T-helper 2 cell (primary cell): Measurements from ENCODE around the gene MSRB2.

ENCODE experiments used
- DNase-seq, 5 experiments: peaks; one replicate each; pipeline versions ENCODE4 v3.0.0 to v3.0.0-alpha.2; 2012 to 2022

The MSRB2 gene

DNA sequence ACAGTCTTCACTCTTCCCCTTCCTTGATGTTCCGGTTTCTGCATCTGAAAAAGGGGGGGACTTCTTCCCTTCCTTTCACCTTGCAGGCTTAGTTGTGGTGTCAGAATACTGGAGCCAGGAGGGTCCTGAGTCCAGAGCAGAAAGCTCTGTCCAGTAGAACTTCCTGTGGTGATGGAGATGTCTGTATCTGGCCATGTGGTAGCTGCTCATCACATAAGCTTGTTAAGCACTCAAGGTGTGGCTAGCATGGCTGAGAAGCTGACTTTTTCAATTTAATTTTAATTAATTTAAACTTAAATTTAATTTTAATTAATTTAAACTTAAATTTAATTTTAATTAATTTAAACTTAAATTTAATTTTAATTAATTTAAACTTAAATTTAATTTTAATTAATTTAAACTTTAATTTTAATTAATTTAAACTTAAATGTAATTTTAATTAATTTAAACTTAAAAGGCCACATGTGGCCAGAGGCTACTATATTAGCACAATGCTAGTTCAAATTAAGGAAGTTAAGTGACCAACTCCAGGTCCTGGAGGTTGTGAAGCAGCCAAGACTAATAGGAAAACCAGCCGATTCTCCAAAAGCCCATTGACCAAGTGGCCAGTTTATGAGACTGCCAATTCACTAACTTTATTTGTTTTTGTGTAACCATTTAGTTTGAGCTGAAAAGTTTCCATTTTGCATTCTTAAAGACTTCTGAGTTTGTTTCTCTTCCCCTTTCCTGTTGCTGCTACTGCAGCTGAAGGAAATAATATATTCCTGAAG is 16.3 kb downstream of the MSRB2 start:
- no peak for DNase-seq

DNA sequence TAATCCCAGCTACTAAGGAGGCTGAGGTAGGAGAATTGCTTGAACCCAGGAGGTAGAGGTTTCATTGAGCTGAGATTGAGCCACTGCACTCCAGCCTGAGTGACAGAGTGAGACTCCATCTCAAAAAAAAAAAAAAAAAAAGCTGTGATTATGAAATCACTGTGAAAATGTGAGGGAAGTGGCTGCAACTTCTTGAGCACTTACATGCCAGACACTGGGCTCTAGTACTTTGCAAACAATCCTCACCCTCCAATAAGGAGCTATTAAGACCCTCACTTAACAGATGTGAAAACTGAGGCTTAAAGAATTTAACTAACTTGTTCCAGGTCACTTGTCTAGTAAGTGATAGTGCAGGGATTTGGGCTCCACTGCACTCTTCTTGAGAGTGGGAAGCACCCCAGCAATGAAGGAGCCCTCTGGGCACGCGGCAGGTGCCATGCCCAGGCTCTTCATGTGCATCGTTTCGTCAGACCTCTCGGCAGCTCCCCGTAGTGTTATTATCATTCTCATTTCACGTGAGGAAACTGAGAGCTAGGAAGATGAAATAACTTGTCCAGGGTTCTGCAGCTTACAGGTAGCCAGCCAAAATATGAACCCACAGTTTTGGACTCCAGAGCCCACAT is 19.0 kb downstream of the MSRB2 start:
- DNase-seq, result no peak

DNA sequence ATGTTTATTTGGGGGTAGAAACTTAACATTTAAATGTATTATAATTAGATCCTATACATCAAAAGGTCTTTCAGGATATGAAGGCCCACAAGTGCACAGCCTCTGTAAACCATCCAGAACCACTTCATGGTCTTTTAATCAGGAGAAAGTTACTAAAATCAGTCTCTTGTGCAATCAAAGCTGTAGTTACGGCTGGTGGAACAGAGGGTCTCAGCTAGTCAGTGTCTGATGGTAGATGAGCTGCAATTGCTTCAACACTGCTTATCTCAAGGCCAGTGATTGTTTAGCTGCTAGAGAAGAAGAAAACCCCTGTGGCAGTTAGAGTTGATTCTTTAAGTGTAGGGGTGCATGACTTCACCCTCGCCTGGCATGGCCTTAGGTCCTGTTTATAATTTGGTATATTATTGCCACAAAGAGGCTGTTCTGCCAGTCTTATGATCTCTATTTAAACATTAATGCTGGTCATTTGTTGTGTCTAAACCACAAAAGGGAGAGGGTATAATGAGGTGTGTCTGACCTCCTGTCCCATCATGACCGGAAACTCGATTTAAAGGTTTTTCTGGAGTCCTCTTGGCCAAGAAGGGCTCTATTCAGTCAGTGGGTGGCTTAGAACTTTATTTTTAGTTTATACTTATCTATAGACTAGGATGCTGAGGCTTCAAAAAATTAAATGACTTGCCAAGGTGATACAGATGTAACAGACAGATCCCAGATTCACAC is 21.3 kb downstream of the MSRB2 start:
- no peak for DNase-seq

DNA sequence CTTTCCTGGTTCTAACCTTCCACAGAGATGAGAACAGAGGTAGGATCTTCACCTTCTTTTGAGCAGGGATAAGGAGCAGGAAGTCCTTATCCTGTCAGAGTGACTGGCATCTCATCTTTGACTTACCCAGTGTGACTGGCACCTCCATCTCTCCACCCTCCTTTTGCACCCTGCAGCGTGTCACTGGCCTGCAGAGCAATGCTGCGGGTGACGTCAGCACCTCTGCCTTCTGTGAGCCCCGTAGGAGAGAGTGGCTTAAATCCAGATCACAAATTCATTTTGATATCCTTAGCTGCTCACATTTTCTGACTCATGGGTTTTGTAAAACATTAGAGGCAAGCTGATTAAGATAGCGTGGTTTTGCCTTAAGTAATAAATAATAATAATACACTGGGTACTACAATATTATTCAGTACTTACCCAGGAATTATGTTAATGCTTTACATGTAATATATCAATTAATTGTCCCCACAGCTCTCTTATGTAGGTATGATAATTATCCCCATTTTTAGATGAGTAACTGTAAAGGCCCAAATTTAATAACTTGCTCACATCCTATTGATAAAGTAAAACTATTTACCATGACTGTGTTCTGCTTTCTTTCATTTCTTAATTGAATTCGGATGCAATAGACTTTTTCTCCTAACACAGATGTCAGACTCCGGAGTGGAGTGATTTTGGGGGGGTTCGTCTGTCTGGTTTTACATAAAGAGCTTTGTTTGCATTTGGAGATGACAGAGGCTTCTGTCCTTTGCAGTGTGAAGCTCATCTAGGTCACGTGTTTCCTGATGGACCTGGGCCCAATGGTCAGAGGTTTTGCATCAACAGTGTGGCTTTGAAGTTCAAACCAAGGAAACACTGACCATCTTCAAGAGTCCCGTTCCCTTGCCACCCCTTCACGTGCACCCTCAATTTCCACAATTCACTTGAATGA is 24.9 kb downstream of the MSRB2 start:
- DNase-seq, result no peak

DNA sequence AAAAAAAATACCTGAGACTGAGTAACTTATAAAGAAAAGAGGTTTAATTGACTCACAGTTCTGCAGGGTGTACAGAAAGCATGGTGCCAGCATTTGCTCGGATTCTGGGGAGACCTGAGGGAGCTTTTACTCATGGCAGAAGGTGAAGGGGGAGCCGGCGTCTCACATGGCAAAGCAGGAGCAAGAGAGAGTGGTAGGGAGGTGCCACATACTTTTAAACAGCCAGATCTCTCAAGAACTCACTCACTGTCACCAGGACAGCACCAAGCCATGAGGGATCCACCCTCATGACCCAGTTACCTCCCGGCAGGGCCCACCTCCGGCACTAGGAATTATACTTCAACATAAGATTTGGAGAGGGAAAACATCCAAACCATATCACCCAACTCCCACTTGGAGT is 25.8 kb downstream of the MSRB2 start:
- no peak for DNase-seq

DNA sequence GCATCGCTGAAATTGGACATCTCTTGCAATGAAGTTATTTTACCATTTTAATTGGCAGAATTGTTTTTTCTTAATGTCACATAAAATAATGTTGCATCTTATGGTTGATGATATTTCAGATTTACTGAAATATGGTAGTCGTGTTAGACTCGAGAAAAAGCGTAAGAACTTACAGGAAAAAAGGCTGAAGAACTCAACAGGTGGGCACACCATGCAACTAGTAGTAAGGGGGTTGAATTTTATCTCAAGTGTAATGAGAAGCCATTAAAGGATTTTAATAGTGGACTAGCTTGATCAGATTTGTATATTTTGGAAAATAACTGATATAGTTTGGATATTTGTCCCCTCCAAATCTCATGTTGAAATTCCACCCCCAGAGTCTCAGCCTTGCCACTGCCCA is 41.1 kb downstream of the MSRB2 start:
- DNase-seq, result no peak

DNA sequence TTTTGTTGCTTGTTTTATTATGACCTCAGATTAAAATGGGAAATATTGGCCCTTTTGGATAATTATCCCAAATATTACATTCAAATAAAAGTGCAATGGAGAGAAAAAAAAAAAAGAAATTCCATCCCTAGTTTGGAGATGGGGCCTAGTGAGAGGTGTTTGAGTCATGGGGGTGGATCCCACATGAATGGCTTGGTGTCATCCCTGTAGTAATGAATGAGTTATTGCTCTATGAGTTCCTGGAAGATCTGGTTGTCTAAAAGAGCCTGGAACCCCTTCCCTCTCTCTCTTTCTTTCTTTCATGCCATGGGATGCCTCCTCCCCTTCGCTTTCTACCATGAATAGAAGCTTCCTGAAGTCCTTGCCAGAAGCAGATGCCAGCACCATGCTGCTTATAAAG is 44.3 kb downstream of the MSRB2 start:
- DNase-seq, result no peak

DNA sequence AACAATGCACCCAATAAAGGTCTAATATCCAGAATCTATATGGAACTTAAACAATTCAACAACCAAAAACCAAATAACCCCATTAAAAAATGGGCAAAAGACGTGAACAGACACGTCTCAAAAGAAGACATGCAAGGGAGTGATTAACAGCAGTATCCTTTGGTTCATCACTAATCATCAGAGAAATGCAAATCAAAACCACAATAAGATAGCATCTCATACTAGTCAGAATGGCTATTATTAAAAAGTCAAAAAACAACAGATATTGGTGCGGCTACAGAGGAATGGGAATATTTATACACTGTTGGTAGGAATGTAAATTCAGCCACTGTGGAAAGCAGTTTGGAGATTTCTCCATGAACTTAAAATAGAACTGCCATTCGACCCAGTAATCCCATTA is 46.6 kb downstream of the MSRB2 start:
- no peak for DNase-seq

DNA sequence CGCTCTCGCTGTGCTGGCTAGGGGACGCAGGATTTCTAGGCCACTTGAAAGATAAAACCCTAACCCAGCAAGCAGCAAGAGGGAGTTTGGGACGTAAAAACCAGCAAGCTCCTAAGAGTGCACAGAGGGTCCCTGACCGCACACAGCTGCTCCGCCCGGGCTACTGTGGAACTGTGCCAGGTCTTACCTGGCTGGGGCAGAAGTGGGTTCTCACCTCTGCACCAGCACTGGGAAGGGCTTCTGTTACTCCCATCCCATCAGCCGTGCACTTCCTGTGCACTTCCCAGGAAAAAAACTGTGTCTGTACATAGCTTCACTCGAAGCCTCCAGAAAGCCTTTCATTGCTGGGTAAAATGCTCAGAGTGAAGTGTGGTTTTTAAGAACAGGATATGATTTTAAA is 50.9 kb downstream of the MSRB2 start:
- DNase-seq, result no peak

DNA sequence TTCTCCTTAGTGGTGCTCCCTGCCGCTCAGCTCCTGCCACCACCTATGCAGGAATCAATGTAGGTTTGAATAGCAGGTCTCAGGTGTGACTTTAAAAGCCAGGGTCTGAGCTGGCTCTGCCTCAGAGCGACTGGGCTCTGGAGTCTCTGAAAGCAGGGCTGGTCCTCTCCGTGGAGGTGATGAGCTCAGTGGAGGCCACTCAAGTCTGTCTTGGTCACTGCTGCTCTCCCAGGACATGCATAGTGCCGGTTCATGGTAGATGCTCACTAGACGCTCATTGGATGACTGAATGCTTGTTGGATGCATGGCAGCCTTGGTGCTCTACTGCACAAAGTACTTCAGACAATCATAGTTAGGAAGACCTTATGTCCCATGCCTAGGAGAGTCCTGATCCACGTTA is 51.7 kb downstream of the MSRB2 start:
- no peak for DNase-seq

DNA sequence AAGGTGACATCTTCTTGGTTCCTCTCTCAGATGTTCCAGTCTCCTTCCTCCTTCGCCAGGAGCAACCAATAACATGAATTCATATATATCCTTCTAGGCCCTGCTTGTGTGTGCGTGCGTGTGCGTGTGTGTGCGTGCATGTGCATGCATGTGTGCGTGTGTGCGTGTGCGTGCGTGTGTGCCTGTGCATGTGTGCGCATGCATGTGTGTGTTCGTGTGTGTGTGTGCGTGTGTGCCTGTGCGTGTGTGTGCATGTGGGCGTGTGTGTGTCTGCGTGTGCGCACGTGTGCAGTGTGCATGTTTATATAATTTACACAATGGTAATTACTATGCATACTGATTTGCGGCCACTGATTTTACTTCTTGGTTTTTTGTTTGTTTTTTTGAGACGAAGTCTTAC is 52.8 kb downstream of the MSRB2 start:
- DNase-seq, result no peak

DNA sequence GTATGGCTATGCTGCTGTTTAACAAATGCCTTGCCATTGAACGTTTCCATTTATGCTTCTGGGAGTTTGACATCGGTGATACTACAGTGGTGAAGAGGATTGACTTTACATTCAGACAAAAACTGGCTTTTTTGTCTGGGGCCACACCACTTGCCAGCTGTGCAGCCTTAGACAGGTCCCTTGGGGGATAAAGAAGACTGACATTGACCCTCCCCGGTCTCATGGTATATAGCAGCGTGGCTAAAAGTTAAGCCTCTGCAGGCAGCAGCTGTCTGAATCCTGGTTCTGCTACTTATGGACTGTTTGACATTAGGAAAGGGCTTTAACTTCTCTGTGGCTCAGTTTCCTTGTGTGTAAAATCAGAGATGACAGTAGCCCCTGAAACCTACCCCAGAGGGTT is 54.7 kb downstream of the MSRB2 start:
- DNase-seq, result no peak

DNA sequence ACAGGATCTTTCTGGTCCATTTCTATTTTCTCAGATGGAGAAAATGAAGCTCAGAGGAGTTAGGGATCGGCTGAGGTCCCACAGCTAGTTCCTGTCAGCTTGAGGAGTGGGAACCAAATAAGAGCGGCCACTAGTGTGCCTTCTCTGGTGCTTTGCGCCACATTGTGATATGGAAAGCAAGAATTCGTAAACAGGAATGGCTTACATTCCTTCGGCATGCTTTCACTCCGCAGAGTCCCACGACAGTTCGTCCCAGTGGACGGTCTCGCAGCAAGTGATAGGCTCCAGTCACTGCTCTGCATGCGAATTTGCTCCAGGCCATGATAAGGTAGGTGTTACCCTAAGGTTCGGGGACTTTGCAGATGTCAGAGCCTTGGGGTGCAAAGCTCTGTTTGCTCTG is 55.2 kb downstream of the MSRB2 start:
- no peak for DNase-seq

DNA sequence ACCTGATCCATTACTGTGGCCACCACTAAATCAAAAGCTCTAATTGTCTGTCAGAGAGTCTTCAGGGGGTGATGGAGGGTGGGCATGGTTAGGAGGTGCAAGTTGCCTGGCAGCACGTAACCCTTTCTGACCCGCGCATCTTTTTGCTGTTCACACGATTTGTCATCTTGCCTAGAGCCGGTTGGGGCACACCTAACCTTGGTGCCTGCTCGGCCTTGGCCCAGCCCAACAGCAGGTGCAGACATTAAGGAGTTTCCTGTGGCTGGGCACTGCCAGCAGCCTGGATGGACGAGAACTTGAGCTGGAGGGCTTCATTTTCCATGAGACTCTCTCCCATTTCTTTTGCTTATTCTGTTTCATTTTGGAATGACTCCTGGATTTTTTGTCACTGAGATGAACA is 55.7 kb downstream of the MSRB2 start:
- DNase-seq, result no peak

DNA sequence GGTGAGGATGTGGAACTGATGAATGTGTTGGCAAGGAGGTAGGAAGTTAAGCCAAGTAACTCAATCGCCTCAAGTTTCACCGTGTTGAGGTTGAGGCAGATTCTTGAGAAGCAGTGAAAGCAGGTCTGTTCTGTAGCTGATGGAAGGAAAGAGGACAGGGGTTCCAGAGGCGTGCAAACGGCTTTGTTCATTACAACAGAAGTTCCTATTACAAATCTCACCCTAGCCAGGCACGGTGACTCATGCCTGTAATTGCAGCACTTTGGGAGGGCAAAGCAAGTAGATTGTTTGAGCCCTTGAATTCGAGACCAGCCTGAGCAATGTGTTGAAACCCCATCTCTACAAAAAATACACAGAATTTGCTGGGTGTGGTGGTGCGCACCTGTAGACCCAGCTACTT is 59.8 kb downstream of the MSRB2 start:
- DNase-seq, result no peak

DNA sequence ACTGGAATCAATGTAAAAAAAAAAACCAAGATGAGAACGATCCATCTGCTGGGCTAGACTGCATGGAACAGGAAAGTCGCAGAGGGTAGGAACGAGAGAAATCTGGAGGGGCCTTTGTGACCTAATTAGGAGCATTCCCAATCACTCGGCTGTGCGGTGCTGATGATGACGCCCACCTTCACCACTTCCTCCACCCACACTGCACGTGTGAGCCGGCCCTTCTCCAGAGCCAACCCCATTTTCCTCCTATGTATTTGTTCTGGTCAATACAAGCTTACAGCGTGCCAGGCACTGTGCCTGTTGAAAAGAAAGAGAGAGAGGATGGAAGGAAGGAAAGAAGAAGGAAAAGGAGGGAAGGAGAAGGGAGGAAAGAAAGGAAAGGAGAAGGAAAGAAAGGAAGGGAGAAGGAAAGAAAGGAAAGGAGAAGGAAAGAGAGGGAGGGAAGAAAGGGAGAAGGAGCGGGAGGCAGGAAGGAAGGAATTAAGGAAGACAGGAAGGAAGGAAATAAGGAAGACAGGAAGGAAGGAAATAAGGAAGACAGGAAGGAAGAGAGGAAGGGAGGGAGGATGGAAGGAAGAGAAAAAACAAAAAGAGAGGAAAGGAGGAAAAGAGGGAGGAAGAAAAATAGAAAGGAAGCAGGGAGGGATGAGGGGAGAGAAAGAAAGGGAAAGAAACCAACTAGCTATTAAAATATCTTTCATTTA is 61.2 kb downstream of the MSRB2 start:
- DNase-seq, result no peak

DNA sequence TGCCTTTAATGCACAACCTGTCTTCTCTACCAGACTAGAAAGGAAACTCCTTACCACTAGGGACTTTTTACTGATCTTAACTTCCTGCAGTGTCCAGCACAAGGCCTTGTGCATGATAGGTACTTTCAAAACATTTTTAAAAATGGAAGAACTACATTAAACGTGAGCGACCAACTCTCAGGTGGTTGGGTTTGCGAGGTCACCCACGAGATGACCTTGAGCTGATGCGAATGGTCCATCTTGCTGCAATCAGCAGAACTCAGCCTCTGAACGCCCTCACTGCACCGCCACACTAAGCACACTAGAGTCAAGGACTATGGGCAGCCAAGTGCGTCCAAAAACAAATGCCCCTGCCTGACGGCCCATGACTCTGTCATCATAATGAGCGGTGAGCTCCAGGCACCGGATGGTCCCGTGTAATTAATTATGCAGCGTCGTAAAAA is 61.9 kb downstream of the MSRB2 start:
- DNase-seq, result no peak

DNA sequence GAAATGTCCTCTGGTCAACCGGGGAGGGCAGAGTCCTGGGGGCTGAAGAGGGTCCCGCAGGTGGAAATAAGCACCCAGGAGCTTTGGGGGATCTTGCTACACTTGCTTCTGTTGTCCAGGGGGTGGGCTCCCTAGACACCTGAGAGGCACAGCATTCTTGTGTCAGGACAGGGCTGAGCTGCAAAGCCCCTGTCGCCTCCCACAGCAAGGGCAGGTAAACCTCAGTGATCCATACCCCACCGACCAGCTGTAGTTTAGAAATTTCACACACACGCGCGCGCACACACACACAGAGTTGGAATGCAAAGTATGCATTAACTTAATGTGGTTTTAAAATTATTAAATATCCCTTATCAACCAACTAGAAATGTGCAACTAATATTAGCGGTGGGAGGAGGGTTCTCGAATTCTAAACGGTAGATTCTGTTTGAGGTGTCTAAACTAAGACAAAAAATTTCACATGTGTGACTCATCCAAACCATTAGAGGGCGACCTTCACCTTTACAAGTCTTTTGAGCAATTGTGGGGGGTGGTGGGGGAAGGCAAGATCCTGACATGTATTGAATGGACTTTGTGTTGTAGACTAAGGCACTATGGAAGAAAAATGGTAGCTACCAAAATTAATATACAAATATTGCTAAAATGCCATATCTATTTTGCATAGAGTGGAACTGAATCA is 62.5 kb downstream of the MSRB2 start:
- peak in 1 of 5 experiments; percentile 51 for DNase-seq

DNA sequence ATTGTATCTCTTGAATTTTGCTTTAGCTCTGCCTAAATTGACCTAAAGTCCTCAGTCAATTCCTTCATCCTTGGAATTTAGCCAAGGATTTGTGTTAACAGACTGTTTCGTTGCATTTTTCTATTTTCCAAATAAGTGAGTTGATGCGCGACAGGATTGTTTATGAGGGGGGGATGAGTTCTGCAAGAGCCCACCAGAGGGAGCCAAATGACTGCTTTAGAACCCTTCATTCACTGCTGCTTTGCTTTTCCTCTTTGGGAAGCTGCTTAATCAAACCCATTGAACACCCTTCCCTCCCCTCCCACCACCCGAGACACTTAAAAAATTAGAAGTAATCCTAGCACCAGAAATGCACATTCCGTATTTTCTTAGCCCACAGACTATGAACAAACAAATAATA is 63.0 kb downstream of the MSRB2 start:
- DNase-seq, result peak in 1 of 5 experiments; percentile 48

DNA sequence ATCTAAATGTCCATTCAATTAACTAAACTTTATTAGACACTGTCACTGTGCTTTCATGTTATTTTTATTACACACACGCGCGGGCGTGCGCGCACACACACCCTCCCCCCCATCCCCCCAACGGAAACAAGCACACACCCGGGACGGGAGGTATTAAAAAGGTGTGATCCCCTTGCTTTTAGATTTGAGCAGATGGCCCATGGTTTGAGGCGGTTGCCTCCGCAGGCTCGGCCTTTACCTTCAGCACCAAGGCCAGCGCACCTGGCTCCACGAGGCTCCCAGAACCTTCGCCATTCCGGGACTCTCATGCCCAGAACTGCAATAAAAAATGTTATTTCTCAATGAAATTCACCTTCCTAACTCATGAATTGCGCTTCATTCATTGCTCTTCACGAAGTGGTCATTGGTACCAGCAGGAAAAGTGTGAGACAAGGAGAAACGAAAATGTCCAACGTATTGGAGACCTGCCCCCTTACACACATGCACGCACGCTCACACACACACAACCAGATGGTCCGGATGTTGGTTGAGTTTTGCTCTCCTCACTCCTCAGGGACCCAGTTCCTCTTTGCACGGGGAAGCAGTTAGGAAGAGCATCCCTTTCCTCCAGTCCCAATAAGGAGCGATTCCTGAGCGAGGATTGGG is 76.0 kb downstream of the MSRB2 start:
- DNase-seq, result no peak
